ENCODE results near the gene KCNJ6. TPM values are rescaled to one million over a fixed set of nuclear protein-coding genes. Genes with fewer than 3 reads are reported as not detected.
A peak's percentile ranks its signal among the peaks of the same experiment; 100 is the strongest.

KCNJ6 gene
- total RNA-seq, 1 experiment from 2014 or later, result not detected

GRCh38 chr21:37562920-37563640 is 353.2 kb downstream of the KCNJ6 start:
- no peaks in the 10 kb centered on the region for H3K27me3 Mint-ChIP-seq (ENCODE audit: insufficient read depth, unreplicated experiment)
- H3K4me3 Mint-ChIP-seq (ENCODE audit: unreplicated experiment), result peak overlapping the region; percentile 88
- BruUV-seq (replicated peaks), result TSS peak; percentile 24
- peaks cover 16% of the 10 kb centered on the region for H3K4me1 Mint-ChIP-seq (ENCODE audit: low read depth, unreplicated experiment)
- H3K36me3 ChIP-seq (ENCODE audit: control insufficient read depth, insufficient read depth, low read length), result no peaks in the 10 kb centered on the region
- peaks cover 23% of the 10 kb centered on the region for H3K36me3 Mint-ChIP-seq (ENCODE audit: insufficient read depth, unreplicated experiment)
- ChIA-PET POLR2A (interaction anchor here (0.5 to 2.1 kb wide), 9 partner anchors 8 to 1535 kb away, joined by 3 to 23 read pairs (median 5); partner anchors contain the start of gene VPS26C), CTCF (interaction anchor here (1.0 to 1.6 kb wide), 4 partner anchors 80 to 342 kb away, joined by 3 to 7 read pairs (median 4); no protein-coding TSS in a partner anchor)
- no peaks in the 10 kb centered on the region for H3K9me3 ChIP-seq
- H3K4me1 ChIP-seq, result peaks cover 10% of the 10 kb centered on the region
- no peaks in the 10 kb centered on the region for H3K9me3 Mint-ChIP-seq (ENCODE audit: unreplicated experiment)
- intact Hi-C loops (cut with micrococcal nuclease; ENCODE audit: unreplicated experiment), result loop anchor here (10.0 kb wide), 2 partner anchors 308 to 338 kb away; no protein-coding TSS in a partner anchor
- no peaks in the 10 kb centered on the region for H3K27me3 ChIP-seq (replicated peaks; ENCODE audit: control insufficient read depth, insufficient read depth, low read length)
- DNase-seq, result no peak
- H3K27ac Mint-ChIP-seq (ENCODE audit: unreplicated experiment), result peak overlapping the region; percentile 98
- H3K4me3 ChIP-seq (ENCODE audit: low read depth, low read length), result peak overlapping the region; percentile 81
- TF ChIP-seq CTCF (IDR thresholded peaks at IDR 0.05; ENCODE audit: insufficient read depth in 1 of 2, low read depth in 1 of 2, low read length in 1 of 2, severe bottlenecking in 1 of 2, unreplicated experiment in 1 of 2), result no peak

GRCh38 chr21:37561941-37562919 is 354.0 kb downstream of the KCNJ6 start:
- H3K36me3 Mint-ChIP-seq (ENCODE audit: insufficient read depth, unreplicated experiment), result peaks cover 23% of the 10 kb centered on the region
- no peaks in the 10 kb centered on the region for H3K9me3 Mint-ChIP-seq (ENCODE audit: unreplicated experiment)
- H3K27me3 ChIP-seq (replicated peaks; ENCODE audit: control insufficient read depth, insufficient read depth, low read length), result no peaks in the 10 kb centered on the region
- no peaks in the 10 kb centered on the region for H3K27me3 Mint-ChIP-seq (ENCODE audit: insufficient read depth, unreplicated experiment)
- DNase-seq, result no peak
- intact Hi-C loops (cut with micrococcal nuclease; ENCODE audit: unreplicated experiment), result loop anchor here (10.0 kb wide), 2 partner anchors 307 to 337 kb away; no protein-coding TSS in a partner anchor
- peak overlapping the region; percentile 88 for H3K4me3 Mint-ChIP-seq (ENCODE audit: unreplicated experiment)
- ChIA-PET CTCF (no interaction called here), POLR2A (no interaction called here)
- H3K36me3 ChIP-seq (ENCODE audit: control insufficient read depth, insufficient read depth, low read length), result no peaks in the 10 kb centered on the region
- no peak overlapping the region for H3K27ac Mint-ChIP-seq (ENCODE audit: unreplicated experiment)
- peaks cover 16% of the 10 kb centered on the region for H3K4me1 Mint-ChIP-seq (ENCODE audit: low read depth, unreplicated experiment)
- no TSS peak for BruUV-seq (replicated peaks)
- no peak for TF ChIP-seq CTCF (IDR thresholded peaks at IDR 0.05; ENCODE audit: insufficient read depth in 1 of 2, low read depth in 1 of 2, low read length in 1 of 2, severe bottlenecking in 1 of 2, unreplicated experiment in 1 of 2)
- H3K4me3 ChIP-seq (ENCODE audit: low read depth, low read length), result no peak overlapping the region
- no peaks in the 10 kb centered on the region for H3K9me3 ChIP-seq
- peaks cover 10% of the 10 kb centered on the region for H3K4me1 ChIP-seq

- TF ChIP-seq CTCF (IDR thresholded peaks at IDR 0.05; ENCODE audit: insufficient read depth in 1 of 2, low read depth in 1 of 2, low read length in 1 of 2, severe bottlenecking in 1 of 2, unreplicated experiment in 1 of 2), result no peak
- POLR2A ChIA-PET, result no interaction called here
- H3K36me3 Mint-ChIP-seq (ENCODE audit: insufficient read depth, unreplicated experiment), result peaks cover 23% of the 10 kb centered on the region
- H3K27me3 Mint-ChIP-seq (ENCODE audit: insufficient read depth, unreplicated experiment), result no peaks in the 10 kb centered on the region
- CTCF ChIA-PET, result no interaction called here
- Histone ChIP-seq H3K4me1 (peaks cover 10% of the 10 kb centered on the region), H3K27me3 (replicated peaks; ENCODE audit: control insufficient read depth, insufficient read depth, low read length) (no peaks in the 10 kb centered on the region), H3K4me3 (ENCODE audit: low read depth, low read length) (no peak overlapping the region), H3K9me3 (no peaks in the 10 kb centered on the region), H3K36me3 (ENCODE audit: control insufficient read depth, insufficient read depth, low read length) (no peaks in the 10 kb centered on the region)
- BruUV-seq (replicated peaks), result no TSS peak
- intact Hi-C loops (cut with micrococcal nuclease; ENCODE audit: unreplicated experiment), result loop anchor here (10.0 kb wide), 2 partner anchors 307 to 337 kb away; no protein-coding TSS in a partner anchor
- H3K9me3 Mint-ChIP-seq (ENCODE audit: unreplicated experiment), result no peaks in the 10 kb centered on the region
- no peak overlapping the region for H3K27ac Mint-ChIP-seq (ENCODE audit: unreplicated experiment)
- no peak overlapping the region for H3K4me3 Mint-ChIP-seq (ENCODE audit: unreplicated experiment)
- no peak for DNase-seq
- peaks cover 16% of the 10 kb centered on the region for H3K4me1 Mint-ChIP-seq (ENCODE audit: low read depth, unreplicated experiment)
These were observed 354.8 kb downstream of the KCNJ6 start for GRCh38 chr21:37561506-37561905.

All from Caco-2 (cell line).